HG03558 (cell line): ENCODE results near the gene HPGD.
"Not testable (repeated sequence)": the region's sequence is repeated elsewhere in the genome, so short reads cannot be mapped to it uniquely, and the experiment has no call there.

Source experiments
- ATAC-seq: cut with Tn5 transposase; IDR thresholded peaks from one replicate; pipeline ENCODE4 v1.9.1; 2021; ENCODE audit warnings: moderate number of reproducible peaks; ENCODE audit not compliant: unreplicated experiment; ENCODE audit errors: extremely low read depth

HPGD gene

GRCh38 chr4:174528226-174528625, 5.9 kb upstream of the HPGD start:
- no peak for ATAC-seq

- no peak for ATAC-seq
Measured at GRCh38 chr4:174526731-174527130, 4.4 kb upstream of the HPGD start.

GRCh38 chr4:174524242-174524641, 2.0 kb upstream of the HPGD start:
- ATAC-seq = no peak

- no peak for ATAC-seq
Measured at GRCh38 chr4:174523025-174523693, 871 bp upstream of the HPGD start.

GRCh38 chr4:174521800-174522182, 497 bp downstream of the HPGD start:
- peak; percentile 7 for ATAC-seq

GRCh38 chr4:174520660-174521059, 1.6 kb downstream of the HPGD start:
- ATAC-seq = no peak

- ATAC-seq = no peak
Measured at GRCh38 chr4:174517502-174518445, 4.5 kb downstream of the HPGD start.

- ATAC-seq = no peak
Measured at GRCh38 chr4:174516794-174517193, 5.5 kb downstream of the HPGD start.

GRCh38 chr4:174516345-174516744, 5.9 kb downstream of the HPGD start:
- no peak for ATAC-seq

- no peak for ATAC-seq
Measured at GRCh38 chr4:174512745-174513144, 9.5 kb downstream of the HPGD start.

GRCh38 chr4:174505892-174506291, 16.4 kb downstream of the HPGD start:
- ATAC-seq = no peak

GRCh38 chr4:174505007-174505406, 17.3 kb downstream of the HPGD start:
- ATAC-seq = no peak

- no peak for ATAC-seq
Measured at GRCh38 chr4:174503079-174503715, 19.1 kb downstream of the HPGD start.

- no peak for ATAC-seq
Measured at GRCh38 chr4:174496631-174497432, 25.5 kb downstream of the HPGD start.

GRCh38 chr4:174495626-174496025, 26.7 kb downstream of the HPGD start:
- ATAC-seq = no peak

- no peak for ATAC-seq
Measured at GRCh38 chr4:174494726-174495125, 27.6 kb downstream of the HPGD start.

GRCh38 chr4:174494146-174494545, 28.1 kb downstream of the HPGD start:
- ATAC-seq = no peak

GRCh38 chr4:174490451-174490961, 31.8 kb downstream of the HPGD start:
- ATAC-seq = no peak

GRCh38 chr4:174488368-174488767, 33.9 kb downstream of the HPGD start:
- not testable (repeated sequence) for ATAC-seq

- no peak for ATAC-seq
Measured at GRCh38 chr4:174485025-174485424, 37.3 kb downstream of the HPGD start.
